HFFc6 (cell line): ENCODE results near the gene FARS2. TPM values are rescaled to one million over a fixed set of nuclear protein-coding genes. Genes with fewer than 3 reads are reported as not detected.

Experiments
- DNase-seq: peaks from one replicate; pipeline ENCODE4 v3.0.0-alpha.2; 2018
- H3K27ac Mint-ChIP-seq: 2 replicates; pipeline ENCODE4 v1.8.0; 2020; ENCODE audit warnings: mild to moderate bottlenecking, mixed read lengths
- H3K27me3 Mint-ChIP-seq: 2 replicates; pipeline ENCODE4 v1.8.0; 2021; ENCODE audit warnings: mild to moderate bottlenecking, moderate library complexity, mixed read lengths; ENCODE audit not compliant: insufficient read depth
- H3K36me3 Mint-ChIP-seq: 2 replicates; pipeline ENCODE4 v1.8.0; 2021; ENCODE audit warnings: low read depth, mixed read lengths
- H3K4me1 Mint-ChIP-seq: 2 replicates; pipeline ENCODE4 v1.8.0; 2020; ENCODE audit warnings: low read depth, mixed read lengths
- H3K4me3 Mint-ChIP-seq: 2 replicates; pipeline ENCODE4 v1.8.0; 2020; ENCODE audit warnings: mild to moderate bottlenecking, moderate library complexity, mixed read lengths
- H3K9me3 Mint-ChIP-seq: 2 replicates; pipeline ENCODE4 v1.8.0; 2020; ENCODE audit warnings: mild to moderate bottlenecking, mixed read lengths
- total RNA-seq, 6 experiments: library from RNA; stranded (reverse); fragmentation: NEBNext Ultra II Directional; extraction: Animal tissue kit (Norgen Biotek cat#: 25700); gene quantifications; 2 replicates in 1 of 6; 3 replicates in 5 of 6; pipeline ENCODE4 v1.2.3, GENCODE V29; 2021
- TF ChIP-seq, protein P1 (sequence below): fragments of 200-600 bp; sonication (generic); IDR thresholded peaks from 2 replicates; pipeline ENCODE4 v1.5.0; 2021; ENCODE audit warnings: antibody characterized with exemption, mild to moderate bottlenecking

Gene FARS2
- total RNA-seq, 6 experiments from 2014 or later: 11.5 to 16.4 (median 13.1) TPM

GRCh38 chr6:5278565-5279120 lies 17.3 kb downstream of the FARS2 start:
- Mint-ChIP-seq H3K36me3 (peaks cover 4% of the 10 kb centered on the region; the same call in 1 of the 2 replicates), H3K4me1 (peaks cover 20% of the 10 kb centered on the region), H3K27ac (no peak overlapping the region), H3K4me3 (no peak overlapping the region), H3K9me3 (no peaks in the 10 kb centered on the region), H3K27me3 (no peaks in the 10 kb centered on the region)
- no peak for DNase-seq
- TF ChIP-seq, protein P1, sequence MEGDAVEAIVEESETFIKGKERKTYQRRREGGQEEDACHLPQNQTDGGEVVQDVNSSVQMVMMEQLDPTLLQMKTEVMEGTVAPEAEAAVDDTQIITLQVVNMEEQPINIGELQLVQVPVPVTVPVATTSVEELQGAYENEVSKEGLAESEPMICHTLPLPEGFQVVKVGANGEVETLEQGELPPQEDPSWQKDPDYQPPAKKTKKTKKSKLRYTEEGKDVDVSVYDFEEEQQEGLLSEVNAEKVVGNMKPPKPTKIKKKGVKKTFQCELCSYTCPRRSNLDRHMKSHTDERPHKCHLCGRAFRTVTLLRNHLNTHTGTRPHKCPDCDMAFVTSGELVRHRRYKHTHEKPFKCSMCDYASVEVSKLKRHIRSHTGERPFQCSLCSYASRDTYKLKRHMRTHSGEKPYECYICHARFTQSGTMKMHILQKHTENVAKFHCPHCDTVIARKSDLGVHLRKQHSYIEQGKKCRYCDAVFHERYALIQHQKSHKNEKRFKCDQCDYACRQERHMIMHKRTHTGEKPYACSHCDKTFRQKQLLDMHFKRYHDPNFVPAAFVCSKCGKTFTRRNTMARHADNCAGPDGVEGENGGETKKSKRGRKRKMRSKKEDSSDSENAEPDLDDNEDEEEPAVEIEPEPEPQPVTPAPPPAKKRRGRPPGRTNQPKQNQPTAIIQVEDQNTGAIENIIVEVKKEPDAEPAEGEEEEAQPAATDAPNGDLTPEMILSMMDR: no peak

DNA sequence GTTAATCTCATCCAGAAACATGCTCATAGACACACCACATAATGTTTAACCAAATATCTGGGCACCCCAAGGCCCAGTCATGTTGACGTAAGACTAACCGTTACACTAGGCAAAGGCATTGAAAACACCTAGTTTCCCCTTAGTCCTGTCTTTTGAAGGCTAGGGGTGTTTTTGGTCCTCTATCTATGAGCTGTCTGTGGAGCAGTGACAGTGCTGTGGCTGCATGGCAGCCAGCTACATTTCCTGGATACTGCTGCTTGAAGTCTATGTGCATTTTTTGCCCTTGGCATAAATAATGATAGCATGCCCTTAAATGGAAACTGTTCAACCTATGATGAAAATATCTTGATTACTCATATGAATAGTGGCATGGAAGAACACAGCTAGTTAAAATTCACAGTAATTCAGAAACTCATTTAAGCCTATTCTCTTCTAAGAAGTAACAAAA lies 18.6 kb downstream of the FARS2 start:
- TF ChIP-seq, protein P1: no peak
- H3K4me1 Mint-ChIP-seq: peaks cover 20% of the 10 kb centered on the region
- no peaks in the 10 kb centered on the region for H3K27me3 Mint-ChIP-seq
- no peaks in the 10 kb centered on the region for H3K9me3 Mint-ChIP-seq
- H3K4me3 Mint-ChIP-seq: no peak overlapping the region
- no peak for DNase-seq
- peaks cover 4% of the 10 kb centered on the region; the same call in 1 of the 2 replicates for H3K36me3 Mint-ChIP-seq
- H3K27ac Mint-ChIP-seq: no peak overlapping the region

DNA sequence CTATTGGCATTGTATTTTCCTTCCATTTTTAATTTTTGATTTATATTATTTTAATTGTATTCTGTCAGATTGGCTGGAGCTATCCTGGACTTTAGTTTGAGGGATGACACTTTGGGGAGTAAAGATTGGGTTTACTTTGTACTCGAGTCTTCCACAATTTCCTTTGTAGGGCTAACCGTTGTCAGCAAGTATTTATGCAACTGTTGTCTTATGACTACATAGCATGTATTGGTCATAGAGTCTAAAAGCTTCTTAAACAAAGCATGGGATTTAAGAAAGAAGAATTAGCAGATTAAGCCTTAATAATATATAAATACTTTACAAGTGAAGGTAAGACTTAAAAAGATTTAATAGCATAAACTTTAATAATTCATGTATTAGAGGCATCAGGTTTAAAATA lies 19.6 kb downstream of the FARS2 start:
- Mint-ChIP-seq H3K27ac (no peak overlapping the region), H3K27me3 (no peaks in the 10 kb centered on the region), H3K4me1 (peaks cover 14% of the 10 kb centered on the region), H3K4me3 (no peak overlapping the region), H3K36me3 (peaks cover 4% of the 10 kb centered on the region; the same call in 1 of the 2 replicates), H3K9me3 (no peaks in the 10 kb centered on the region)
- DNase-seq: no peak
- TF ChIP-seq, protein P1: no peak

DNA sequence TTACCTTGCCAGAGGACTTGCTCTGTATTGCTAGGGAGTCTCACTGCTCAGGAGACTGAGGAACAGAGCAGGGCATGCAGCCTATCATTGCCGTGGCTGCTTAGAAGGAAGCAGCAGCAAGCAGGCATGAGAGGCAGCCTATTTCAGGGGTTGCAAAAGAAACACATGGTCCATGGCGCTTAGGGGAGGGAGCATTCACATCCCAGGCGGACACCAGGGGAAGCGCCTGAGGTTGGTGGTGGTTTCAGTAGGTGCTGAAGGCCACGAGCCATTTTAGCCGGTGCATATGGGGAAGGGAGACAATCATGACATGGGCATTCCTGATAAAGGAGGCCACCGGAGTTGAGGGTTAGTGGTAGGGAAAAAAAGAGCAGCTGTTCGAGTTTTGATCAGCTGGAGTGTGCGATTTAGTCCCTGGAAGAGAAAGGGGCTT lies 20.9 kb downstream of the FARS2 start:
- Mint-ChIP-seq H3K9me3 (no peaks in the 10 kb centered on the region), H3K27me3 (no peaks in the 10 kb centered on the region), H3K4me3 (no peak overlapping the region), H3K27ac (no peak overlapping the region), H3K36me3 (peaks cover 4% of the 10 kb centered on the region; the same call in 1 of the 2 replicates), H3K4me1 (peaks cover 17% of the 10 kb centered on the region)
- TF ChIP-seq, protein P1: no peak
- no peak for DNase-seq

DNA sequence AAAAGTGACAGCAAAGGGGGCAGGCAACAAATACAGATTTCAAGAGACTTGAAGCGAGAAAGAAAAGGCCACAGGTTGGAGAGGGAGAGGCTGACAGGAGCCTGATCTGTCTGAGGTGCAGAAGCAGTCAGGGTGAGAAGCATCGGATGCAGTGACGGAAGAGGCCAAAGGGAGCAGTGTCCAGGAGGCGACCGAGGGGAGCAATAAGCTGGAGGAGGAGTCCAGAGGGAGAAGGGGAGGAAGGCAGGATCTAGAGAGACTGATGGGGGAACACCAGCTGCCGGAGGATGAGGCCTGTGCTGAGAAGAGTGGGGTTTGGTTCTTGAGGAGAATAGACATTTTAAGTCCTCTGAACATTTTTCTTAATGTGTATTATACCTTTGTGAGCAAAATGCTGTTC lies 23.8 kb downstream of the FARS2 start:
- H3K4me1 Mint-ChIP-seq: peaks cover 24% of the 10 kb centered on the region
- no peak overlapping the region for H3K4me3 Mint-ChIP-seq
- no peaks in the 10 kb centered on the region for H3K9me3 Mint-ChIP-seq
- DNase-seq: no peak
- no peaks in the 10 kb centered on the region for H3K27me3 Mint-ChIP-seq
- no peak overlapping the region for H3K27ac Mint-ChIP-seq
- TF ChIP-seq, protein P1: no peak
- no peaks in the 10 kb centered on the region for H3K36me3 Mint-ChIP-seq
